GM21515 (cell line): Measurements from ENCODE around the gene SYNE3.
A peak's percentile ranks its signal among the peaks of the same experiment; 100 is the strongest.

Experiments
- ATAC-seq: cut with Tn5 transposase; IDR thresholded peaks from one replicate; pipeline ENCODE4 v1.9.1; 2021; ENCODE audit not compliant: unreplicated experiment

The SYNE3 gene

DNA sequence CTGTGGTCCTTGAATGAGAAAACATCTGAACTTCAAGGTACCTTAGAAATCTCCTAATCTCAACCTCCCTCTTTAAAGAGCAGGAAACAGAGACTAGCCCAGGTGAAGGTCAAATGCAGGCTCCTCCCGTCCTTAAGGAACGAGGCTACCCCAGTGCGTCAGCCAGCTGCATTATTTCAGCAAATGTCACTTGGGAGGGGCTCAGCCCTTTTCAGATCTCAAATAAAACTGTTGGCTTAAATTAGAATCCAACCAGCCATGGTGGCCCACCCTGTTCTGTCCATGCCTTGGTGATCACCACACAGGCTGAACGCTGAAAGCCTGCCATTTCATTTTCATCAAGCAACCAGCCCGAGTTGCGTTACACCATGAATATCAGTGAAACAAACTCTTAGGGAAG, 7.0 kb downstream of the SYNE3 start:
- no peak for ATAC-seq

GRCh38 chr14:95508377-95508776, 8.1 kb downstream of the SYNE3 start:
- no peak for ATAC-seq

- ATAC-seq: no peak
Measured at GRCh38 chr14:95507701-95508103, 8.7 kb downstream of the SYNE3 start.

- no peak for ATAC-seq
Measured at GRCh38 chr14:95507174-95507573, 9.3 kb downstream of the SYNE3 start.

DNA sequence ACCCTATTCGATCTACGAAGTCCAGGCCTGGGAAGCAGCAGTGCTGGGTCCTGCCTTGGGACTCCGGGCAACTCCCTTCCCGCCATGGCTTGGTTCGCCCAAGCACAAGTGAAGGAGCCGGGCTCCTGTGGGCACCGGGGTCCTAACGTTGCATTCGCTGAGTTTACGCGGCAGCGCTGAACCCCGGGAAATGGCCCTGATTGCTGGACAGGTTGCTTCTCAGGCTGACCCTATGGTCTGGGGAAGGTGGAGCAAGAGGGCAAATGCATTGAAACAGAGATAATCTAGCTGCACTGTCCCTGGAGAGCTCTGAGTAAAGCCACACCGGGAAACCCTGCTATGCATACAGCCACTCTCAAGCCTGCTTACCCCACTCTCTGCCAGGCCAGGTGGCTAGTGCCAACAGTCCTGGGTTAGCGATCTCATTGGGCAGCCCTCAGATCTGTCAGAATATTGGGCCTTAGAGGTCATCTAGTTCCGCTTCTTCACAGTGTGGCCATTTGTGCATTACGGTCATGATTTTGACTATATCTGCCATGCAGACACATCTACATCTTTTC, 11.3 kb downstream of the SYNE3 start:
- ATAC-seq: no peak

GRCh38 chr14:95504135-95505029, 12.1 kb downstream of the SYNE3 start:
- ATAC-seq: peak; percentile 37

DNA sequence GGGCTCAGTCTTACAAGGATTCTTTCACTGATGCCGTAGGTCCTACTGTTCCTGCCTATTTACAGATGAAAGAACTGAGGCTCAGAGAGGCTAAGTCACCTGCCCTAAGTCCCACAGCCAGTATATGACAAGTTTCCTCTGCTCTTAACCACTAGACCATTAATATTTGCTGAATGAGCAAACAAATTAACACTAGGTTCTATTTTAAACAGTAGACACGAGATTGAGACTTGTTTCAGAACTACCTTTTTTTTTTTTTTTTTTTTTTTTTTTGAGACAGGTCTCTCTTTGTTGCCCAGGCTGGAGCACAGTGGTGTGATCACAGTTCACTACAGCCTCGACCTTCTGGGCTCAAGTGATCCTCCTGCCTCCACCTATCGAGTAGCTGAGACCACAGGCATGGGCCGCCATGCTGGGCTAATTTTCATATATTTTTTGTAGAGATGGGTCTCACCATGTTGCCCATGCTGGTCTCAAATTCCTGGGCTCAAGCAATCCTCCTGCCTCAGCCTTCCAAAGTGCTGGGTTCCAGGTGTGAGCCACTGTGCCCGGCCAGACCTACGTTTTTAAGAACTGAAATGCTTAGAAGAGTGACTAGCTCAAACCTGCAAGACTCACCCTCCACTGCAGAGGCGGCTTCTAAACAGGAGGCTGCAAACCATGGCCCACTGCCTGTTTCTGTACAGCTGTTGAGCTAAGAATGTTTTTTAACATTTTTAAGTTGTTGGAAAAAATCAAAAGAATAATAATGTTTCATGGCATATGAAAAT, 12.9 kb downstream of the SYNE3 start:
- peak; percentile 45 for ATAC-seq

DNA sequence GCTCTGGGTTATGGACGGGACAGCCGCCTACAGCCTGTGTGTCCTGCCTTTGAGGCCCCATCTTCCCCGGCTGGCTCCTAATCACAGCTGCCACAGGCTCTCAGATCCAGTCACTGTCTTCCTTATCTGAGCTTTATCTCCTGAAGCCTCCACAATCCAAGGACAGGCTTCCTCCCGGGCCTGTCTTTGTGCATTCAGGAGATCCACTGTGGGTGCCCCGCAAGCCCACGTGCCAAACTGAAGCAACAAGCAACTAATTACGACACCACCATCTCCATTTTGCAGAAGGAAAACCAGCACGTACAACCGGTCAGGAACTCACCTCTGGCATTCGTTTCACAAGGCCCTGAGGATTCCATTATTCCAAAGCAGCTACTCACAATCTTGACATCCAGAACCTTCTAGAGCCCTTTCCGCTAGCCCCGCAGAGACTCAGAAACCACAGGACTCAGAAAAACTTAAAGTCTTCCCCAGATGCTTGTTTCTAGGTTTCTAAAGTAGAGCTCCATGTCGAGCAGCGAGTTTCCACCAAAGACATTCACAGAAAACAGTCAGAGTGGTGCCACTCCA, 14.0 kb downstream of the SYNE3 start:
- ATAC-seq: no peak

DNA sequence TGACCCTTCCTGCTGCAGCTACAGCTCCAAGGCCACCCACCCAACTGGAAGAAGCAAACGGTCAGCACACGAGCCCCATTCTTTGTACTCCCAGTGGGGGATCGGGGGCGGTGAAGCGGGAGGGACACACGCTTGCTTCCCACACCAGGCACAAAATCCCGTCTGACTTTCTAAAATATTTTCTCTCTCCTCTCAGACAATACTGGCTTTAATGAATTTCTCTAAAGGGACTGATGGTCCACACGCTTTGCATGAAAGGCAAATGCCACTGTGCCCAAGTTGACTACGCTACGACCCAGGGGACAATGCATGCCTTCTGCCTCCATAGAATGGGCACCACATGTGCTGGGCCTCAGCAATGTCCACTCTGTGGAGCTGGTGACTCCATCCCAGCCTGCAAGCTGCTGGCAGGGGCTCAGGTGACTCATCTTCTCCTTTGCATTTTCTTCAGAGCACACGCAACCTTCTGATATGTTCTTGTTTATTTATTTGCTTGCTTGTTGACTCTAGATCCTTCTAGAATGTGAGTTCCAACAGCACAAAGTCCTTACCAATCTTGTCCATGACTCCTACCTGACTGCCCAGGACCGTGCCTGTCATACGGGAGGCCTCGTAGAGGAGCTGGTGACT, 15.6 kb downstream of the SYNE3 start:
- ATAC-seq: no peak

DNA sequence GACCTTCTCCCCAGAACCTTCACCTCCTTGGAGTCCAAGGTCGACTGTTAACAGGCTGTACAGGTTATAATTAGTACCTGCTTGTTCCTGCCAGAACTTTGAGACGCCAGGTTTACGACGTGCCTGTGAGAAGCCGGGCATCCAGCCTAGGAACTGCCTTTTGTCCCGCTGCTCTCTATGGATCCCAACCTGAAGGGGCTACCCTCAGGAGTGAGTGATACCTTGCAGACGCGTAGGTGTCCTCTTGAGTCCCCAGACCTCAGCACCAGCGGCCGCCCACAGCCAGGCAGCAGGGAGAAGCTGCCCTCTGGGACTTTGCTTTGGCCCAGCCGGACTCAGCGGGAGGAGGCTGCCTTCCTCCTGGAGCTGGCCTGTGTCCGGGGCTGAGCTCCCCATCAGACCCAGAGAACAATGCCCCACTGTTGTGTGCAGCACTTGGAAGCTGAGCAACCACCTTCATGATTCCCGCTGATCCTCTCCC, 16.2 kb downstream of the SYNE3 start:
- no peak for ATAC-seq

GRCh38 chr14:95499354-95499750, 17.1 kb downstream of the SYNE3 start:
- ATAC-seq: no peak

DNA sequence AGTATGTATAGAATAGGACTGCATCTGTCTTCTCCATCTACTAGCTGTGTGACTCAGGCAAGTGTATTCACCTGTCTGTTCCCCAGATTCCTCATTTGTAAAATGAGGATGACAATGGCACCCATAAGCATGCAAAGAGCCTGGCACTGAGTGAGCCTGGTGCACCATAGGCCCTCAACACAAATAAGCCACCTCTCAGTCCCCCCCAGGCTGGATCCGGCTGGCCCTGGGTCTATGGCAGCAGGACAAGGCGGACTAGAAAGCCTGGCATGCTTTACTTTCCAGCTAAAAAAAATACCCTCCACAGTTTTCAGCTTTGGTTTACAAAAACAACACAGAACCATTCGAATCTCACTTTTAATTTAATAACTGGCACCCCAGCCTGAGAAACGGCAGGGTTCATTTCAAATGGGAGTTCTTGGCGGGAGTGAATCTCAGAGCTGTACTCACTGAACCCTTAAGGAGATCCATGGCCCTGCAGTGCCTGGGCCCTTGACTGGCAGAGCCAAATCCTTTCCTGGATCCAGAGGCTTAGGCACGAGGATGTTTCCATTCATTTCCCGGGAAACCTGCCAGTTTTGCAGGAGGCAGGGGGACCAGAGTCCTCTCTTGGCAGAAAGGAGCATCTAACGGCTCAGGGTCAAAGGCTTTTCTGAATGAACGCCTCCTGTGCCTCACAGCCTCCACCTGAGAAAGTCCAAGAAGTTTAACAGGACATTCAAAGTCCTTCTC, 17.7 kb downstream of the SYNE3 start:
- no peak for ATAC-seq

DNA sequence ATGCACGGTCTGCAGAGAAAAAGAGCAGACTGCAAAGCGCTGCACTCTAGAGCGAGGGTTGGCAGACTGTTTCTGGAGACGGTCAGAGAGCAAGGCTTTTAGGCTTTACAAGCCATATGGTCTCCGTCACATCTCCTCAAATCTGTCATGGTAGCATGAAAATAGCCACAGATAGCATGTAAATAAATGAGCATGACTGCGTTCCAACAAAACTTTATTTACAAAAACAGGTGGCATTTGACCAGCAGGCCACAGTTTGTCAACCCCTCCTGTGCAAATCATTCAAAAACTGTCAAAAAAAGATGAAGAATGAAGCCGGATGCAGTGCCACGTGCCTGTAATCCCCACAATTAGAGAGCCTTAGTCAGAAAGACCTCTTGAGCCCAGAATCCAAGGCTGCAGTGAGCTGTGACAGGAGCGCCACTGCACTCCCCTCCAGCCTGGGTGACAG, 18.9 kb downstream of the SYNE3 start:
- no peak for ATAC-seq

DNA sequence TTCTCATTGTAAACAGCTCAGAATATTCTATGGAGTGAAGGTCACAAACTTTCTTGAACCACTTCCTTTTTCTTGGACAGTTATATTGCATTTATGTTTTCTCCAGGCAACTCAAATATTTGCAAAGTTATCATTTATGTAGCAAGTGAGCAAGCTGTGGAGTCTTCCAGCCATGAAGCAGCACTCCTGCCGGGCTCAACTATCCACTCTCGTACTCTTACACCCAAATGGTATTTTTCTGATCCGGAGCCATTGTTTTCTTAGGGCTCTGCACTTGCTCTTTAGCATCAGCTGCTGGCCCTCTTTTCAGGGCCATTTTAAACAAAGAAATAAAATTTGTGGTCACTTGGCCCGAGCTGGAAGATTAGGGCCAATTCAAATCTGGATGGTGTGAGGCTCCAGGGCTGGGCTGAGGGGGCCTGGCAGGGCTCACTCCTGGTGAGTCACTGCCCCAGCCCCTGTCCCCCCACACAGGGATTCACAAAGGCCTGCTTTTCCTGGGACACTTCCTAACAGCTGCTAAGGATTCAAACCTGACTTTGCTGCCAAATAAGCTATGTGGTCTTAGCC, 19.7 kb downstream of the SYNE3 start:
- no peak for ATAC-seq

GRCh38 chr14:95496111-95496681, 20.3 kb downstream of the SYNE3 start:
- ATAC-seq: no peak

- peak; percentile 79 for ATAC-seq
Measured at GRCh38 chr14:95495538-95496025, 20.9 kb downstream of the SYNE3 start.

- no peak for ATAC-seq
Measured at GRCh38 chr14:95495076-95495475, 21.4 kb downstream of the SYNE3 start.

DNA sequence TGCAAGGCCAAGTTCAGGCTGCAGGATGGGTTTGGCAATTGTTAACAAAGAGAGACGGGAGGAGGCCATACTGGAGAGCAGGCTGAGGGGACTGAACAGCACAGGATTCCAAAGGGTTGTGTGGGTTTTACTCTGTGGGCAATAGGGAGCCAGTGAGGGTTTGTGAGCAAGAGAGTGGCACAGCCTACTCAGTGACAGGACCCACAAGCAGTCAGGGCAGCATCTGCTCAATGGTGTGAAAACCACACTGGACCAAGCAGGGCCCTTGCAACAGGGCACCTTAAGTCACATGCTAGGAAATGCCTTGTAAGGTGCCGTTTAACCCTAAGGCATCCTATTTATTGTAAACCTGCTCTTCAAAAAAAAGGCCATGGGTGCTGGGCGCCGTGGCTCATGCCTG, 22.0 kb downstream of the SYNE3 start:
- no peak for ATAC-seq

DNA sequence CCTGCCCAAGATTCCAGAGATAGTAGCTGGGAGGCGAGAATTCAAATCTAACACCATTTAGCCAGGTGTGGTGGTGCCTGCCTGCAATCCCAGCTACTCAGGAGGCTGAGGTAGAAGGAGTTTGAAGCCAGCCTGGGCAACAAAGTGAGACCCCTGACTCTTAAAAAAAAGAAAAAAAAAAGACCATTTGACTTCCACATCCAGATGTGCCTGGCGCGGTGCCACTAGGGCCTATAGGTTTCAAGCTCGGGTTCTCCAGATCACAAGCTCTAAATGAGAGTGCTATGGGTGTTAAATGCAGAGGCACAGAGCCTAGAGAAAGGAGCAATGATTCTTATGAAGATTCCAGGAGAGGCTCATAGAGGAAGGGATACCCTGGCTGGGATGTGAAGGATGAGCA, 22.5 kb downstream of the SYNE3 start:
- no peak for ATAC-seq
